Liver (tissue), 9 donors: Measurements from ENCODE around the gene UGT2B7. TPM values are rescaled to one million over a fixed set of nuclear protein-coding genes. Genes with fewer than 3 reads are reported as not detected.
"Not testable (repeated sequence)": the region's sequence is repeated elsewhere in the genome, so short reads cannot be mapped to it uniquely, and the experiment has no call there.

Experiments used
- DNase-seq: peaks from one replicate; pipeline ENCODE4 v3.0.0-alpha.2; 2017; ENCODE audit warnings: low spot score
- H3K27ac ChIP-seq, 2 donors: one replicate each; pipeline ENCODE4 v1.7.0; 2013; ENCODE audit warnings: inconsistent platforms in 2 of 2, low read length in 2 of 2, control low read depth in 1 of 2, low read depth in 1 of 2, mild to moderate bottlenecking in 1 of 2
- H3K27me3 ChIP-seq, 4 donors: one replicate each; pipeline versions ENCODE4 v1.6.1 to v1.7.0; 2013; ENCODE audit warnings: low read length in 3 of 4, inconsistent platforms in 1 of 4, mild to moderate bottlenecking in 1 of 4, moderate library complexity in 1 of 4; ENCODE audit not compliant: control insufficient read depth in 4 of 4, insufficient read depth in 4 of 4
- H3K36me3 ChIP-seq, 4 donors: one replicate each; pipeline versions ENCODE4 v1.6.1 to v1.7.0; 2013; ENCODE audit warnings: low read length in 3 of 4, mild to moderate bottlenecking in 3 of 4, low read depth in 1 of 4, moderate library complexity in 1 of 4; ENCODE audit not compliant: control insufficient read depth in 4 of 4, insufficient read depth in 3 of 4
- H3K4me1 ChIP-seq, 4 donors: one replicate each; pipeline versions ENCODE4 v1.6.1 to v1.7.0; 2013; ENCODE audit warnings: low read length in 3 of 4, mild to moderate bottlenecking in 3 of 4, moderate library complexity in 1 of 4; ENCODE audit not compliant: control insufficient read depth in 4 of 4, insufficient read depth in 4 of 4
- H3K4me3 ChIP-seq, 3 donors: one replicate each; pipeline versions ENCODE4 v1.6.1 to v1.7.0; 2013; ENCODE audit warnings: low read length in 3 of 3, control low read depth in 1 of 3, low read depth in 1 of 3, mild to moderate bottlenecking in 1 of 3
- H3K9ac ChIP-seq, 2 donors: one replicate each; pipeline ENCODE4 v1.7.0; 2013; ENCODE audit warnings: low read length in 2 of 2, mild to moderate bottlenecking in 2 of 2, moderate library complexity in 2 of 2, control low read depth in 1 of 2, low read depth in 1 of 2
- H3K9me3 ChIP-seq, 4 donors: one replicate each; pipeline versions ENCODE4 v1.6.1 to v1.7.0; 2013; ENCODE audit warnings: low read length in 3 of 4; ENCODE audit not compliant: control insufficient read depth in 4 of 4
- EGR1 ChIP-seq, 2 donors: IDR thresholded peaks; 2 replicates each; pipeline ENCODE4 v1.6.1; 2016 to 2018; ENCODE audit warnings: antibody characterized with exemption in 2 of 2, low read depth in 2 of 2
- FOXA1 ChIP-seq: IDR thresholded peaks from 2 replicates; pipeline ENCODE4 v1.6.1; 2016; ENCODE audit warnings: antibody characterized with exemption
- FOXA2 ChIP-seq: IDR thresholded peaks from 2 replicates; pipeline ENCODE4 v1.6.1; 2016; ENCODE audit warnings: antibody characterized with exemption
- GABPA ChIP-seq, 2 donors: IDR thresholded peaks in 1 of 2; conservative IDR thresholded peaks in 1 of 2; 2 replicates each; pipeline ENCODE4 v1.6.1; 2016; ENCODE audit warnings: antibody characterized with exemption in 2 of 2, mild to moderate bottlenecking in 1 of 2, moderate library complexity in 1 of 2
- HNF4A ChIP-seq, 2 donors: conservative IDR thresholded peaks; 2 replicates each; pipeline ENCODE4 v1.6.1; 2016; ENCODE audit warnings: antibody characterized with exemption in 2 of 2, mild to moderate bottlenecking in 2 of 2
- HNF4G ChIP-seq: IDR thresholded peaks from 2 replicates; pipeline ENCODE4 v1.6.1; 2016; ENCODE audit warnings: antibody characterized with exemption
- JUND ChIP-seq, 2 donors: IDR thresholded peaks; 2 replicates each; pipeline ENCODE4 v1.6.1; 2016; ENCODE audit warnings: antibody characterized with exemption in 2 of 2
- MAX ChIP-seq: IDR thresholded peaks from 2 replicates; pipeline ENCODE4 v1.6.1; 2016; ENCODE audit warnings: antibody characterized with exemption
- NR2F2 ChIP-seq: IDR thresholded peaks from 2 replicates; pipeline ENCODE4 v1.6.1; 2016; ENCODE audit warnings: antibody characterized with exemption
- RAD21 ChIP-seq, 2 donors: IDR thresholded peaks; 2 replicates each; pipeline ENCODE4 v1.6.1; 2016; ENCODE audit warnings: antibody characterized with exemption in 2 of 2, mild to moderate bottlenecking in 2 of 2
- REST ChIP-seq: IDR thresholded peaks from 2 replicates; pipeline ENCODE4 v1.6.1; 2016; ENCODE audit warnings: antibody characterized with exemption, mild to moderate bottlenecking
- RXRA ChIP-seq, 2 donors: IDR thresholded peaks; 2 replicates each; pipeline ENCODE4 v1.6.1; 2017 to 2018; ENCODE audit warnings: antibody characterized with exemption in 2 of 2, mild to moderate bottlenecking in 1 of 2
- SP1 ChIP-seq: IDR thresholded peaks from 2 replicates; pipeline ENCODE4 v1.6.1; 2018; ENCODE audit warnings: antibody characterized with exemption, mild to moderate bottlenecking
- TAF1 ChIP-seq: conservative IDR thresholded peaks from 2 replicates; pipeline ENCODE4 v1.6.1; 2016; ENCODE audit warnings: antibody characterized with exemption, mild to moderate bottlenecking
- YY1 ChIP-seq: IDR thresholded peaks from 2 replicates; pipeline ENCODE4 v1.6.1; 2016; ENCODE audit warnings: antibody characterized with exemption, mild to moderate bottlenecking
- ZBTB33 ChIP-seq: IDR thresholded peaks from 2 replicates; pipeline ENCODE4 v1.6.1; 2016; ENCODE audit warnings: antibody characterized with exemption
- WGBS: extraction: QIAGEN DNeasy Blood & Tissue Kit; methylation state at CpG from one replicate; pipeline ENCODE4 v1.1.7; 2013; 5-methylcytosine and 5-hydroxymethylcytosine counted together
- polyA plus RNA-seq, 2 donors: library from polyadenylated mRNA; stranded (reverse) in 1 of 2; unstranded in 1 of 2; fragments of 200-250 nt in 1 of 2; fragments of >200 nt in 1 of 2; fragmentation: Nextera tagmentation in 1 of 2; extraction: Ambion mirVana in 1 of 2; gene quantifications; one replicate each; pipeline versions ENCODE4 v1.2.1 to v1.2.3, GENCODE V29; 2013 to 2015
- total RNA-seq, 2 donors: library from RNA; depleted of rRNA; stranded (reverse); fragments of >200 nt; gene quantifications; one replicate each; pipeline ENCODE4 v1.2.3, GENCODE V29; 2014
- TF ChIP-seq, protein P1 (sequence below): fragments of 150-350 bp; IDR thresholded peaks from 2 replicates; pipeline ENCODE4 v1.5.1; 2017; ENCODE audit warnings: improper control_type of control experiment, low read depth, low read length; ENCODE audit not compliant: missing input control
- TF ChIP-seq, protein P2 (sequence below): IDR thresholded peaks from 2 replicates; pipeline ENCODE4 v1.6.1; 2016; ENCODE audit warnings: antibody characterized with exemption
- donor health status: healthy.
- donor health status: healthy.
- donor health status: healthy.
- donor health status: healthy.
- donor health status: healthy.

The UGT2B7 gene
- total and polyA plus RNA-seq, 4 donors = 5.9 to 198 (median 164) TPM

DNA sequence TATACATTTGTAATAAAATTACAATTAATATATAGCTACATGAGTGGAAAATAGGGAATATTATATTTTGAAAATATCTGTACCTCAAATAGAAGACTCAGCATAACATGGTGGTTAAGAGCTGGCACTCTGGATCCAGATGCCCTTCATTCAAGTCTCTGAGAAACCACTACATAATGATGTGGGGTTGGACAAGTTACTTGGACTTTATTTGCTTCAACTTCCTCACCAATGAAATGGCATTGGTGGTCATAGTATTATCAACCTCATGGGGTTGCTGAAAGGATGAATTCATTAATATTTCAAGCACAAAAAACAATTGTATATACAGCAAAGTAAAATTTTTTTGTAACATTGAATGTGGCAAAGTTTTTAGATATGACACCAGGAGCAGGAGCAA lies 46.4 kb upstream of the UGT2B7 start:
- Histone ChIP-seq H3K4me1 (peaks cover 0 to 15% (median 2%) of the 10 kb centered on the region in 4 donors), H3K36me3 (no peaks in the 10 kb centered on the region), H3K9ac (no peak overlapping the region), H3K27ac (no peak overlapping the region), H3K27me3 (no peaks in the 10 kb centered on the region), H3K4me3 (no peak overlapping the region), H3K9me3 (no peaks in the 10 kb centered on the region)
- DNase-seq = no peak
- TF ChIP-seq MAX (no peak), SP1 (no peak), REST (no peak), EGR1 (IDR thresholded peaks at IDR 0.05; ENCODE audit: low read depth in 2 of 2) (no peak), HNF4G (no peak), TAF1 (no peak), FOXA2 (no peak), RAD21 (IDR thresholded peaks at IDR 0.05) (no peak), YY1 (no peak), HNF4A (conservative IDR thresholded peaks at IDR 0.05) (no peak), JUND (IDR thresholded peaks at IDR 0.05) (no peak), FOXA1 (no peak), GABPA (IDR thresholded peaks at IDR 0.05 in 1 of 2, conservative IDR thresholded peaks at IDR 0.05 in 1 of 2) (no peak), RXRA (IDR thresholded peaks at IDR 0.05) (no peak), ZBTB33 (no peak), NR2F2 (no peak)
- TF ChIP-seq, protein P1, sequence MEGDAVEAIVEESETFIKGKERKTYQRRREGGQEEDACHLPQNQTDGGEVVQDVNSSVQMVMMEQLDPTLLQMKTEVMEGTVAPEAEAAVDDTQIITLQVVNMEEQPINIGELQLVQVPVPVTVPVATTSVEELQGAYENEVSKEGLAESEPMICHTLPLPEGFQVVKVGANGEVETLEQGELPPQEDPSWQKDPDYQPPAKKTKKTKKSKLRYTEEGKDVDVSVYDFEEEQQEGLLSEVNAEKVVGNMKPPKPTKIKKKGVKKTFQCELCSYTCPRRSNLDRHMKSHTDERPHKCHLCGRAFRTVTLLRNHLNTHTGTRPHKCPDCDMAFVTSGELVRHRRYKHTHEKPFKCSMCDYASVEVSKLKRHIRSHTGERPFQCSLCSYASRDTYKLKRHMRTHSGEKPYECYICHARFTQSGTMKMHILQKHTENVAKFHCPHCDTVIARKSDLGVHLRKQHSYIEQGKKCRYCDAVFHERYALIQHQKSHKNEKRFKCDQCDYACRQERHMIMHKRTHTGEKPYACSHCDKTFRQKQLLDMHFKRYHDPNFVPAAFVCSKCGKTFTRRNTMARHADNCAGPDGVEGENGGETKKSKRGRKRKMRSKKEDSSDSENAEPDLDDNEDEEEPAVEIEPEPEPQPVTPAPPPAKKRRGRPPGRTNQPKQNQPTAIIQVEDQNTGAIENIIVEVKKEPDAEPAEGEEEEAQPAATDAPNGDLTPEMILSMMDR = no peak
- TF ChIP-seq, protein P2, sequence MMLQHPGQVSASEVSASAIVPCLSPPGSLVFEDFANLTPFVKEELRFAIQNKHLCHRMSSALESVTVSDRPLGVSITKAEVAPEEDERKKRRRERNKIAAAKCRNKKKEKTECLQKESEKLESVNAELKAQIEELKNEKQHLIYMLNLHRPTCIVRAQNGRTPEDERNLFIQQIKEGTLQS = no peak

- H3K4me1 ChIP-seq = peaks cover 0 to 18% (median 2%) of the 10 kb centered on the region in 4 donors
- H3K4me3 ChIP-seq, DNase-seq, H3K36me3 ChIP-seq, H3K9me3 ChIP-seq, H3K27me3 ChIP-seq: not testable (repeated sequence)
- peak overlapping the region; percentile 72 to 88 for H3K27ac ChIP-seq
- H3K9ac ChIP-seq = peak overlapping the region in 1 of 2 donors; percentile 54
- WGBS = 79% methylated on average over 12 of the region's 12 CpGs
These were observed 45.3 kb upstream of the UGT2B7 start for GRCh38 chr4:69050853-69051575.
